A673 (cell line): ENCODE data around the gene GNG11. TPM values are rescaled to one million over a fixed set of nuclear protein-coding genes. Genes with fewer than 3 reads are reported as not detected.

ENCODE experiments used
- BruUV-seq: library from RNA; stranded (reverse); fragments of 400-500 nt; replicated peaks from 2 replicates; lab custom pipeline; 2021; lab: Mats Ljungman, UMichigan
- CTCF ChIA-PET: fragments of 300-600 bp; sonication (Branson Sonifier 250); formaldehyde crosslinking; loops from one replicate; lab custom pipeline; 2022; ENCODE audit warnings: antibody characterized with exemption; lab: Charles Lee
- POLR2A ChIA-PET: fragments of 300-600 bp; sonication (Branson Sonifier 250); formaldehyde crosslinking; loops from one replicate; lab custom pipeline; 2022; ENCODE audit warnings: antibody characterized with exemption; ENCODE audit not compliant: low non-redundant PET; lab: Charles Lee
- DNase-seq: peaks from one replicate; pipeline ENCODE4 v3.0.0-alpha.2; 2015; ENCODE audit warnings: low spot score
- H3K27ac ChIP-seq: fragments of 200-600 bp; sonication (generic); 2 replicates; pipeline ENCODE4 v1.5.1; 2016; ENCODE audit warnings: mixed run types, low read depth, mild to moderate bottlenecking, mixed read lengths, antibody characterized with exemption, low read length; ENCODE audit not compliant: poor library complexity, severe bottlenecking
- H3K27me3 ChIP-seq: fragments of 200-600 bp; sonication (generic); replicated peaks from 2 replicates; pipeline ENCODE4 v1.6.1; 2017; ENCODE audit warnings: mixed run types, low read depth, mild to moderate bottlenecking, mixed read lengths, antibody characterized with exemption, low read length; ENCODE audit not compliant: insufficient read depth, poor library complexity
- H3K36me3 ChIP-seq: fragments of 200-600 bp; sonication (generic); 2 replicates; pipeline ENCODE4 v1.6.1; 2016; ENCODE audit warnings: mixed run types, mild to moderate bottlenecking, mixed read lengths, antibody characterized with exemption, low read length; ENCODE audit not compliant: insufficient read depth, poor library complexity, severe bottlenecking
- H3K4me1 ChIP-seq: fragments of 200-600 bp; sonication (generic); 2 replicates; pipeline ENCODE4 v1.6.1; 2017; ENCODE audit warnings: mixed run types, mild to moderate bottlenecking, mixed read lengths, antibody characterized with exemption, low read length; ENCODE audit not compliant: insufficient read depth, poor library complexity, severe bottlenecking
- H3K4me3 ChIP-seq: fragments of 200-600 bp; sonication (generic); 2 replicates; pipeline ENCODE4 v1.5.1; 2016; ENCODE audit warnings: low read depth, mixed run types, mild to moderate bottlenecking, mixed read lengths, low read length; ENCODE audit not compliant: poor library complexity, severe bottlenecking
- H3K9me3 ChIP-seq: fragments of 200-600 bp; sonication (generic); 2 replicates; pipeline ENCODE4 v1.6.1; 2016; ENCODE audit warnings: mixed run types, low read depth, mild to moderate bottlenecking, mixed read lengths, antibody characterized with exemption, low read length; ENCODE audit not compliant: poor library complexity, severe bottlenecking
- CTCF ChIP-seq: fragments of 300-800, 200-600 bp; sonication (generic); conservative IDR thresholded peaks from 2 replicates; pipeline ENCODE4 v1.5.1; 2017; ENCODE audit warnings: low read depth, mild to moderate bottlenecking, antibody characterized with exemption, low read length, moderate library complexity, mixed read lengths
- EZH2 ChIP-seq: fragments of 200-600 bp; sonication (generic); IDR thresholded peaks from 2 replicates; pipeline ENCODE4 v1.6.1; 2017; ENCODE audit warnings: borderline replicate concordance, low read depth, mild to moderate bottlenecking, mixed read lengths, antibody characterized with exemption, low read length; ENCODE audit not compliant: poor library complexity, severe bottlenecking
- intact Hi-C: fragments of 100-400 bp; cut with micrococcal nuclease; formaldehyde crosslinking; loops from one replicate; pipeline ENCODE4 v1.10.0; 2022; ENCODE audit not compliant: unreplicated experiment
- total RNA-seq: library from RNA; stranded (reverse); gene quantifications from 2 replicates; pipeline ENCODE4 v1.2.3, GENCODE V29; 2021

GNG11 gene
- total RNA-seq, 1 experiment from 2014 or later = 14.3 TPM

GRCh38 chr7:93894966-93895640 lies 26.4 kb upstream of the GNG11 start:
- no TSS peak for BruUV-seq
- Histone ChIP-seq H3K36me3 (no peaks in the 10 kb centered on the region), H3K4me1 (peaks cover 35% of the 10 kb centered on the region), H3K27me3 (no peaks in the 10 kb centered on the region), H3K9me3 (no peaks in the 10 kb centered on the region), H3K4me3 (no peak overlapping the region), H3K27ac (no peak overlapping the region)
- CTCF ChIA-PET = no interaction called here
- POLR2A ChIA-PET = no interaction called here
- no peak for DNase-seq
- intact Hi-C loops = loop anchor here (5.0 kb wide), 1 partner anchor 372 kb away; no protein-coding TSS in a partner anchor
- TF ChIP-seq CTCF = no peak
- TF ChIP-seq EZH2 = no peak

- no peak for DNase-seq
- Histone ChIP-seq H3K4me3 (no peak overlapping the region), H3K4me1 (peaks cover 35% of the 10 kb centered on the region), H3K27me3 (no peaks in the 10 kb centered on the region), H3K36me3 (no peaks in the 10 kb centered on the region), H3K27ac (no peak overlapping the region), H3K9me3 (no peaks in the 10 kb centered on the region)
- BruUV-seq = no TSS peak
- no peak for TF ChIP-seq EZH2
- TF ChIP-seq CTCF = no peak
- intact Hi-C loops = no loop called here
- ChIA-PET CTCF (no interaction called here), POLR2A (no interaction called here)
Observed at GRCh38 chr7:93895859-93896600, 25.5 kb upstream of the GNG11 start.

GRCh38 chr7:93897680-93898079 lies 23.9 kb upstream of the GNG11 start:
- ChIA-PET POLR2A (no interaction called here), CTCF (no interaction called here)
- DNase-seq = no peak
- Histone ChIP-seq H3K9me3 (no peaks in the 10 kb centered on the region), H3K36me3 (no peaks in the 10 kb centered on the region), H3K27ac (no peak overlapping the region), H3K4me3 (no peak overlapping the region), H3K27me3 (no peaks in the 10 kb centered on the region), H3K4me1 (peaks cover 35% of the 10 kb centered on the region)
- BruUV-seq = no TSS peak
- intact Hi-C loops = no loop called here
- TF ChIP-seq EZH2 (no peak), CTCF (no peak)
